Suprapubic skin (tissue), 4 donors: ENCODE results near the gene S100P.

Source experiments
- EP300 ChIP-seq: sonication (generic); formaldehyde crosslinking; IDR thresholded peaks from one replicate; pipeline ENCODE4 v1.6.1; 2017; ENCODE audit warnings: antibody characterized with exemption
- POLR2A ChIP-seq, 2 donors: fragments of 450-650 bp; IDR thresholded peaks; one replicate each; pipeline ENCODE4 v1.6.1; 2017; ENCODE audit warnings: antibody characterized with exemption in 2 of 2, mild to moderate bottlenecking in 2 of 2, moderate library complexity in 2 of 2
- POLR2AphosphoS5 ChIP-seq, 3 donors: sonication (generic); formaldehyde crosslinking; IDR thresholded peaks; one replicate each; pipeline ENCODE4 v1.6.1; 2017; ENCODE audit warnings: antibody characterized with exemption in 3 of 3

GRCh38 chr4:6724421-6725111 lies 30.9 kb downstream of the S100P start:
- no peak for TF ChIP-seq EP300
- TF ChIP-seq POLR2AphosphoS5 (IDR thresholded peaks at IDR 0.05), result no peak
- TF ChIP-seq POLR2A (IDR thresholded peaks at IDR 0.05), result no peak
